Cardiac septum (tissue), 1 donor: ENCODE data around the gene HCFC1R1. TPM values are rescaled to one million over a fixed set of nuclear protein-coding genes. Genes with fewer than 3 reads are reported as not detected.
A peak's percentile ranks its signal among the peaks of the same experiment; 100 is the strongest.
"Not testable (repeated sequence)": the region's sequence is repeated elsewhere in the genome, so short reads cannot be mapped to it uniquely, and the experiment has no call there.

Source experiments
- DNase-seq: peaks from one replicate; pipeline ENCODE4 v3.0.0-alpha.2; 2020; ENCODE audit warnings: low spot score
- intact Hi-C: fragments of 100-400 bp; cut with DNase I; formaldehyde crosslinking; loops from one replicate; pipeline ENCODE4 v1.14.0; 2022
- total RNA-seq: library from RNA; stranded (reverse); fragmentation: NEBNext Ultra II Directional; extraction: Animal tissue kit (Norgen Biotek cat#: 25700); gene quantifications from one replicate; pipeline ENCODE4 v1.2.1, GENCODE V29; 2021
- donor health status: DM: no; HTN: no; CAD: no.

The HCFC1R1 gene
- total RNA-seq, 1 donor from 2014 or later = 41.3 TPM

DNA sequence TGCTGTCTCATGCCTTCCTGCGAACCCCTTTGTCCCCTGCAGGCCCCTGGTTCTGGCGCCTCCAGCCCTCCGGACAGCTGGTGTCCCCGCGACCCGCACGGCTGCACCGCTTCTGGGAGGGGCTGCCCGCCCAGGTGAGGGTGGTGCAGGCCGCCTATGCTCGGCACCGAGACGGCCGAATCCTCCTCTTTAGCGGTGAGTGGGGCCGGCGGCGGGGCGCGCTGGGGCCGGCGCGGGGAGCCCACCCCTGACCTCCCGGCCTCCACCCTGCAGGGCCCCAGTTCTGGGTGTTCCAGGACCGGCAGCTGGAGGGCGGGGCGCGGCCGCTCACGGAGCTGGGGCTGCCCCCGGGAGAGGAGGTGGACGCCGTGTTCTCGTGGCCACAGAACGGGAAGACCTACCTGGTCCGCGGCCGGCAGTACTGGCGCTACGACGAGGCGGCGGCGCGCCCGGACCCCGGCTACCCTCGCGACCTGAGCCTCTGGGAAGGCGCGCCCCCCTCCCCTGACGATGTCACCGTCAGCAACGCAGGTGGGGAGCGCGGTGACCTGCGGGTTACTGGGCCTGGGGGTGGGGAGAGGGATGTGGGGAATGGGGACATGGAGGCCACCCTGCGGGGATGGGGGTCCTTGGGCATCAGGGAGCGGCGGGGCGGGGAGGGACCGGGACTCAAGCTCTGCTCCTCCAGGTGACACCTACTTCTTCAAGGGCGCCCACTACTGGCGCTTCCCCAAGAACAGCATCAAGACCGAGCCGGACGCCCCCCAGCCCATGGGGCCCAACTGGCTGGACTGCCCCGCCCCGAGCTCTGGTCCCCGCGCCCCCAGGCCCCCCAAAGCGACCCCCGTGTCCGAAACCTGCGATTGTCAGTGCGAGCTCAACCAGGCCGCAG, 34.6 kb upstream of the HCFC1R1 start:
- intact Hi-C loops = loop anchor here (2.0 to 5.0 kb wide), 2 partner anchors 70 to 109 kb away; no protein-coding TSS in a partner anchor

DNA sequence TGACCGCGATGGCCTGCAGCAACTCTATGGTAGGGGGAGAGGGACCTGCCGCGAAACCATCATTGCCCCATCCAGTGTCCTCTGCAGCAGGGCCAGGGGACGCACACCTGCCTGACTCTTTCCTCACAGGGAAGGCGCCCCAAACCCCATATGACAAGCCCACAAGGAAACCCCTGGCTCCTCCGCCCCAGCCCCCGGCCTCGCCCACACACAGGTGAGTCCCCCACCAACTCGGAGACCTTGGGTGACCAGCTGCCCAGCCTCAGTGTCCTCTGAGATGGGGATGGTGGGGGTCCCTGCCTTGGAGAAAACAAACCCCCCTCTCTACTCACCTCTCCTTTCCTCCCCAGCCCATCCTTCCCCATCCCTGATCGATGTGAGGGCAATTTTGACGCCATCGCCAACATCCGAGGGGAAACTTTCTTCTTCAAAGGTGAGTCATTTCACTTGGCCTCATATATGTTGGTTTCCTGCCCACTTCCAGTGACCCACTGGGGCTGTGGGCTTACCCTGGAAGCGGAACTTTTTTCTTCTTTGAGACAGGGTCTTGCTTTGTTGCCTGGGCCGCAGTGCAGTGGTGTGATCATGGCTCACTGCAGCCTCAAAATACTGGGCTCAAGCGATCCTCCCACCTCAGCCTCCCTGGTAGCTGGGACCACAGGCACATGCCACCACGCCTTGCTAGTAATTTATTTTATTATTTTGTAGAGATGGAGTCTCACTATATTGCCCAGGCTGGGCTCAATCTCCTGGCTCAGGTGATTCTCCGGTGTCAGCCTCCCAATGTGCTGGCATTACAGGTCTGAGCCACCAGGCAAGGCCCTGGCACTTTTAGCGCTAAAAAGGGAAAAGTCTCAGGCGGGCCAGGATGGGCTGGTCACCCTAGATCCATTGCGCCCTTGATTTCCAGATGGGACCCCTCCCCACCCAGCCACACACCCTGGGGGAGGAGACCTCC, 33.7 kb upstream of the HCFC1R1 start:
- DNase-seq = no peak
- intact Hi-C loops = loop anchor here (2.0 to 5.0 kb wide), 2 partner anchors 71 to 110 kb away; no protein-coding TSS in a partner anchor

More for the DNA sequence above, 34.6 kb upstream of the HCFC1R1 start:
- DNase-seq = peak; percentile 86

DNA sequence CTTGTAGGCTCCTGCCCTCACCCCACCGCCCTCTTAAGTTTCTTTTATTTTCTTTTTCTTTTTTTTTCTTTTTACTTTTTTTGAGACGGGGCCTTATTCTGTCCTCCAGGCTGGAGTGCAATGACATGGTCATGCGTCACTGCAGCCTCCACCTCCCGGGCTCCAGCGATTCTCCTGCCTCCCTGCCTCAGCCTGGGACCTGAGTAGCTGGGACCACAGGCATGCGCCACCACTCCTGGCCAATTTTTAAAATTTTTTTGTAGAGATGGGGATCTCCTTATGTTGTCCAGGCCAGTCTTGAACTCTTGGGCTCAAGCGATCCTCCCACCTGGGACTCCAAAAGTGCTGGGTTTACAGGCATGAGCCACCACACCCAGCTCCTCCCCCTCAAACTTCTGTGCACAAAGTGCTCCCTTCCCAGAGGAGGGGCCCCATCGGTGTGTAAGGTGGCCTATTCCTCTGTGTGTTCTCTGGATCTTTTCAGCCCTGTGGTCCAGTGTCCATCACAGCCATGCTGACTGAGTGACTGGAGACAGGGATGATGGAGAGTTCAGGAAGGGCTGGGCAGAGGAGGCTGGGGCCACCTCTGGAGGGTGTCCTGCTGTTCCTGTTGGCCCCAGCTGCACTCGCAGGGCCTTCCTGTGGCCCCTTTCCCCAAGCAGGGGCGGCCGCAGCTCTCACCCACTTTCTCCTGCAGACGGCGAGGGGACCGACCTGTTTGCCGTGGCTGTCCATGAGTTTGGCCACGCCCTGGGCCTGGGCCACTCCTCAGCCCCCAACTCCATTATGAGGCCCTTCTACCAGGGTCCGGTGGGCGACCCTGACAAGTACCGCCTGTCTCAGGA, 32.8 kb upstream of the HCFC1R1 start:
- intact Hi-C loops = loop anchor here (5.0 kb wide), 1 partner anchor 111 kb away; no protein-coding TSS in a partner anchor
- DNase-seq = no peak

DNA sequence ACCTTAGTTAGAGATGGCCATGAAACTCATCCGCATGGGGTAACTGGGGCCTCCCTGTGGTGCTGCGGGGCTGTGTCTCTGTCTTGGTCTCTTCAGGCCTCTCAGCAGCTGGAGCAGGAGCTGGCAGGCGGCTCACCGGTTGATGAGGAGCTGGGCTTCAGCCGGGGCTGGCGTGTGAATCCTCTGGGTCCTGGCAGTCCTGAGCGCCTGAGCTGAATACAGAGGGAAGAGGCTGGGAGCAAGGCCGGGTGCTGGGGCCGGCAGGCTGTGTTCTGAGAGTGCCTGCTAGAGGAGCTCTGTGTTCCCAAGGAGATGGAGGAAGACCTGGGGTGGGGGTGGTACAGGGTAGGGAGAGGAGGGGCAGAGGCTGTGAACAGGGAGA, 32.0 kb upstream of the HCFC1R1 start:
- intact Hi-C loops = loop anchor here (5.0 kb wide), 1 partner anchor 112 kb away; no protein-coding TSS in a partner anchor
- DNase-seq = not testable (repeated sequence)

DNA sequence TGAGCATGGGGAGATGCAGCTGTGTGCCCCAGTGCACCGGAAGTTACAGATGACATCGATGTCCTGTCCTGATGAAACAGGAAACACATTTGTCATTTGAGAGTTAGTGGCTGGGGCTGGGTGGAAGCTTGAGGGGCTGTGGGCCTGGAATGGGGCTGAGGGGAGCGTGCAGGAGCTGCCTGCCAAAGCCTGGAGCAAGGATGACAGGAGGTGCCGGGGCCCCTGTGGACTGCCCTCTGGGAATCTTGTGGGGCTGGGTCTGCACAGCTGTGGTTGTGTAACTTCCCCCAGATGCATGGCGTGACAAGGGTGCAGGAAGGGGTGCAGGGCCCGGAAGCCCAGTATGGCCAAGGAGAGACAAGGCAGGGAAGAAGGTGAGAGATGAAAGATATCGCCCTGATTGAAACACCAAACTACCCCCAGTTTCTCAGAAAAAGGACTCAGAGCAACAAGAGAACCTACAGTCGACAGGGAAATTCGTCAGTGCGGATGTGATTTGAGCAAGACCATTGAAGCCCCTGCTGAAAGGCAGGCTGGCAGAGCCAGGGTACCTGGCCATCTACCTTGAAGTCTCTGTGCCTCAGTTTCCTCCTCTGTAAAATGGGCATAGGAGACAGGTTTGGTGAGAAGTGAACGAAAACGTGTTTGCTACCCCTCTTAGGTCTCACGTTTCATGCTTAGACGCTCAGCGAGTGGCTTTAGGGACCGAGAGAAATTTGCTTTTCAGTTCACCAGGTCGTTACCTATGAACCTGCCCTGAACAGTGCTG, 31.4 kb upstream of the HCFC1R1 start:
- DNase-seq = peak; percentile 86
- intact Hi-C loops = loop anchor here (5.0 kb wide), 1 partner anchor 112 kb away; no protein-coding TSS in a partner anchor

DNA sequence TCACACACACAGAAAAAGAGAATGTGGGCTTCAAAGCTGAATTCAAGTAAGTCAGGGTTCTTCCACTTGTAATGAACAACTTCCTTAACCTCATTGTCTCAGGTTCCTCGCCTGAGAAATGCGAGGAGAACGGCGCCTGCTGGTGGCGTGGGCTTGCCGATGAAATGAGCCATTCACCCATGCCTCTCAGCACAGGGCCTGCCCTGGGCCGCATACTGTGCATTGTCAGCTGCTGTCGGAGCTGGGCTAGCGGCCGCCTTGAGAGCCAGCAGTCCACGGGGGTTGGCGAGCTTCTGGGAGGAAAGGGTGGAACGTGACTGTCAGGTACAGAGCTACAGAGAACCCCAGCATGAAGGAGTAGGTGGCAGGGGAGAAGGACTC, 29.6 kb upstream of the HCFC1R1 start:
- DNase-seq, intact Hi-C loops: not testable (repeated sequence)

DNA sequence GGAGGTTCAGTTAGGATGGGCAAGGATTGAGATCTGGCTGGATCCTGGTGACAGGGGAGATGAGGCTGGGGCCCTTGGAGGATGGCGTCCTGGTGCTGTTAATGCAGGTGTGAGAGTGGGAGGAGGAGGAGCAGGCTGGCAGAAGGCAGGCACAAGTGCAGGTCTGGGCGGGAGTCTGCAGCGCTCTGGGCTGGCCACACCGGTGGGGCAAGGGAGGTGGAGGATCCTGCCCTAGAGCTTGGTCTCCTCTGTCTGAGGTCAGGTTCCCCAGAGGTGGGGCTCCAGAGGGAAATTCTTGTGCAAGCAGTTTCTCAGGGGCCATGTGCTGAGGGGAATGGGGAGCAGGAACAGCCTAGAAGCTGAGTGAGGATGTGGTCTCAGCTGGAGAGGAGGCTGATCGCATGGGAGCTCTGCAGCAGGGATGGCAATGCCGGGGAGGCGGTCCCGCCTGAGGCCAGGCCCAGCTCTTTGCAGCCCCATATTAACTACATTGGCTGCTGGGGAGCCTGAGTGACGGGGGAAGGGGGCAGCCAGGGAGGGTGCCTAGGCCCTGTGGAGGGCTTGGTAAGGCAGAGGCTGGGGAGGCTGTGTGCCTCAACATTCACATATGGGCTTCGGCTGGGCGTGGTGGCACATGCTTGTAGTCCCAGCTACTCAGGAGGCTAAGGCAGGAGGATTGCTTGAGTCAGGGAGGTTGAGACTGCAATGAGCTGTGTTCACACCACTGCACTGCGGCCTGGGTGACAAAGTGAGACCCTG, 29.0 kb upstream of the HCFC1R1 start:
- intact Hi-C loops, DNase-seq: not testable (repeated sequence)

DNA sequence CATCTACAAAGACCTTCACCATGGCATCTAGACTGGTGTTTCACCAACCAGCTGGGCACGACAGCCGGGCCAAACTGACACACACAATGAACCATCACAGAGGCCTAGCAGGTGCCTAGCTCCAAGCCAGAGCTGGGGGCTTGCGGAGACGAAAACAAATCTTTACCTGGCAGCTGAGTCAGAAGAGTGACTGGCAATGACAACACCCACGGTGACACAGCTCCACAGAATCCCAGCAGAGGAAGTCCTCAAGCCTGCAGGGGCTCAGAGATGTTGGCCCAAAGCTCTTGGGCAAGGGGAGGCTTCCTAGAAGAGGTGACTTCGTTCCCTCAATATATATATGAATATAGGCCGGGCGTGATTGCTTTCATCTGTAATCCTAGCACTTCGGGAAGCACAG, 27.8 kb upstream of the HCFC1R1 start:
- intact Hi-C loops = no loop called here
- no peak for DNase-seq

DNA sequence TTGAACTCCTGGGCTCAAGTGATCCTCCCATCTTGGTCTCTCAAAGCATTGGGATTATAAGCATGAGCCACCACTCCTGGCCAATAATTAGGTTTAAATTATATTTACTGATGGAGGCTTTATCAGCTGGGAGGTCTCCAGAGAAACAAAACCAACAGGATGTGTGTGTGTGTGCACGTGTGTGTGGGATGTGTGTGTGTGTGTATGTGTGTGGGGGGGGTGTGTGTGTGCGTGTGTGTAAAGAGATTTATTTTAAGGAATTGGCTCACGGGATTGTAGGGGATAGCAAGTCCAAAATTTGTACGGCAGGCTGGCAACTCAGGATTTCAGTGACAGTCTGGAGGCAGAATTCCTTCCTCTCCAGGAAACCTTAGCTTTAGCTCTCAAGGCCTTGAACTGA, 27.3 kb upstream of the HCFC1R1 start:
- intact Hi-C loops = no loop called here
- no peak for DNase-seq

DNA sequence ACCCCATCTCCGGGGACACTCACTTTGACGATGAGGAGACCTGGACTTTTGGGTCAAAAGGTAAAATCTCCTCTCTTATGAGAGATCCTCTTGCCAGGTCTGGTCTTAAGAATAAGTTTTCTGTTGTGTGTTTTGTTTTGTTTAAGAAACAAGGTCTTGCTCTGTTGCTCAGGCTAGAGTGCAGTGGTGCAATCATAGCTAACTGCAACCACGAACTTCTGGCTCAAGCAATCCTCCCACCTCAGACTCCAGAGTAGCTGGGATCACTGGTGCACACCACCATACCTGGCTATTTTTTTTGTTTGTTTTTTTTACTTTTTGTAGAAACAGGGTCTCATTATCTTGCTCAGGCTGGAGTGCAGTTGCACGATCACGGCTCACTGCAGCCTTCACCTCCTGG, 26.7 kb upstream of the HCFC1R1 start:
- DNase-seq = no peak
- intact Hi-C loops = no loop called here

DNA sequence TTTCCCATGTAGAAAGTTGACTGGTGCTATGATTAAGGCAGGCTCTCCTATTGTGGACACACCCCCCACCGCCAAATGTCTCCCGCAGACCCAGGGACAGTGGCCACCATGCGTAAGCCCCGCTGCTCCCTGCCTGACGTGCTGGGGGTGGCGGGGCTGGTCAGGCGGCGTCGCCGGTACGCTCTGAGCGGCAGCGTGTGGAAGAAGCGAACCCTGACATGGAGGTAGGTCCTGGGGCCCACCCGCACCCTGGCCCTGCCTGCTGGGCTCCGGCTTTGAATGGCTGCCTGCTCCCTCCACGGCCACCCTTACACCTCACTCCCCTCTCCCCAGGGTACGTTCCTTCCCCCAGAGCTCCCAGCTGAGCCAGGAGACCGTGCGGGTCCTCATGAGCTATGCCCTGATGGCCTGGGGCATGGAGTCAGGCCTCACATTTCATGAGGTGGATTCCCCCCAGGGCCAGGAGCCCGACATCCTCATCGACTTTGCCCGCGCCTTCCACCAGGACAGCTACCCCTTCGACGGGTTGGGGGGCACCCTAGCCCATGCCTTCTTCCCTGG, 26.3 kb upstream of the HCFC1R1 start:
- no peak for DNase-seq
- intact Hi-C loops = no loop called here

DNA sequence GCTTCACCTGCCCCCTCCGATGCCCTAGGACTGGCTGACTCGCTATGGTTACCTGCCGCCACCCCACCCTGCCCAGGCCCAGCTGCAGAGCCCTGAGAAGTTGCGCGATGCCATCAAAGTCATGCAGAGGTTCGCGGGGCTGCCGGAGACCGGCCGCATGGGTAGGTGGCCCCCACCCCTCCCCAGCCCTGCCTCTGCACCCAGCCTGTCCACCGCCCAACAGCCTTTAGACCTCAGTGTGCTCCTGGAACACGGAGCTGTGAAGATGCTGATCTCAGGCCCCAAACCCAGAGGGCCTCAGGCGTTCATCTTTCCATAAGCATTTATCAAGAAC, 23.6 kb upstream of the HCFC1R1 start:
- no peak for DNase-seq
- intact Hi-C loops = no loop called here

DNA sequence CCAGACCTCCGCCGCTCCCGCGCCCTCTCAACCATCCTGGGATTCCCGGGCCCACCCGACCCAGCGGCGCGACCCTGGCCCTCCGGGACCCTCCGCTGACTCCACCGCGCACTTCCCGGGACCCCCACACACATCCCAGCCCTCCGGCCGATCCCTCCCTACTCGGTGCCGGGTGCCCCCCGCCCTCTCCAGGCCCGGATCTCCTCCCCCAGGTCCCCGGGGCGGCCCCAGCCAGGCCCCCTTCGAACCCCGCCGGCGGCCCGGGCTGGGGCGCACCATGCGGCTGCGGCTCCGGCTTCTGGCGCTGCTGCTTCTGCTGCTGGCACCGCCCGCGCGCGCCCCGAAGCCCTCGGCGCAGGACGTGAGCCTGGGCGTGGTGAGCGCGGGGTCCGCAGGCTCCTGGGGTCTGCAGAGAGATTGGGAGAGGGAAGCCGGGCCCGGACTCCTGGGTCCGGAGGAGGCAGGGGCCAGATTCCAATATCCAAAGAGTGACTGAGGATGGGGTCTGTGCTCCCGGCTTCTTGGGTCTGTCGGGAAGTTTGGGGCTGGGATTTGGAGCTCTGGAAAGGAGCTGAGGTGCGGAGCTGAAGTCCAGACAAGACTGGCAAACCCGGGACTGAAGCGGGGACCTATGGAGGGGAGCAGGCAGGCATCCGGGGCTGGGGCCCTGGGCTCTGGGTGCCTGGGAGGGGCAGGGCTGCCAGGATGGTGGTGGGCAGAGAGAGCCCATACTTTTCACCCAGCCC, 23.1 kb upstream of the HCFC1R1 start:
- intact Hi-C loops = no loop called here
- DNase-seq = no peak

DNA sequence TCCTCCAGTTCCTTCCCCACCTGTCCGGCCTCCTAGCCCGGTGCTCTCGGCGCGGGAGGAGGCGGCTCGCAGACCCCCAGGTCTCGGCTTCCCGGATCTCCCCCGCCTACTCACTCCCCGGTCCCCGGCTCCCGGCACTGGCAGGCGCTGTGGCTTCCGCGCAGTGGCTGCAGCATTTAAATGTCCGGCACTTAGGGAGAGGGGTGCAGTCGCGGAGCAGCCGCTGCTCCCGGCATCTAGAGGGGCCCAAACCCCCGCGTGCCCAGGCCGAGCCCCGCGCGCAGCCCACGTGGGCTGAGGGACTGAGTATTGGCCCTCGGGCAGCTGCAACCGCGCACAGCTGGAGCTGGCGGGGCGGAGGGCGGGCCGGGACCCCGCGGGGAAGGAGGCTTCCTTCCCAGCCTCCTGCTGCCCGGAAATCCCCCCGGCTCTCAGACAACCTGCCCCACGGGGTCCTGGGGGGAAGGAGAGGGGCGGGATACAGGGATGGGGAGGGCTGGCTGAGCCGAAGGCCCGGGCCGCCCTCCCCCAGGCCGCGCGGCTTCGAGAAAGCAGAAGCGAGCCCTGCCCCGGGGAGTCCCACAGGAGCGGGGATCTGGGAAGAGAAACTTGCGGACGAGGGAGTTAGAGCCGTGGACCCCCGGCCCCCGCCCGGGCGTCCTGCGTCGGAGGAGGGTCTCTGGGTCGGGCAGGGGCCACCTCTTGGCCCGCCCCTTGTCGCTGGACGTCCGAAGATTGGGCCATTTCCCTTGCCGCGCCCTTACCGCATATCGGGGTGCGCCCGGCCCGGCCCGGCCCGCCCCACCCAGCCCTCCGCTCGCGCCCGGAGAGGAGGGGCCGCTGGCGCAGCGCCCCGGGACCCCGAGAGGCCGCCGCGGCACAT, 22.3 kb upstream of the HCFC1R1 start, which contains the start of gene MMP25:
Gene MMP25, plus strand, starts transcription at position 804 of the 883 bp plus-strand sequence. CDS start 357 bp downstream, outside the sequence.
- peak; percentile 85 for DNase-seq
- intact Hi-C loops = no loop called here

DNA sequence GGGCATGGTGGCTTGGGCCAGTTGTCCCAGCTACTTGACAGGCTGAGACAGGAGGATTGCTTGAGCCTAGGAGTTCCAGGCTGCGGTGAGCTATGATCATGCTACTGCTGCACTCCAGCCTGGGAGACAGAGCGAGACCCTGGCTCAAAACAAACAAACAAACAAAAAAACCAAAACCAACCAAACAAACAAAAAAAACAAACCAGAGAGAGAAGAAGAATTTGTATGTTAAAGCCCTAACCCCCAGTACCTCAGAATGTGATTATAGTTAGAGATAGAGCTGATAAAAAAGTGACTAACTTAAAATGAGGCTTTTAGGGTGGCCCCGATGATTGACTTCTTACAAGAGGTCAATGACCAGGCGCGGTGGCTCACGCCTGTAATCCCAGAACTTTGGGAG, 21.0 kb upstream of the HCFC1R1 start:
- intact Hi-C loops = no loop called here
- no peak for DNase-seq

DNA sequence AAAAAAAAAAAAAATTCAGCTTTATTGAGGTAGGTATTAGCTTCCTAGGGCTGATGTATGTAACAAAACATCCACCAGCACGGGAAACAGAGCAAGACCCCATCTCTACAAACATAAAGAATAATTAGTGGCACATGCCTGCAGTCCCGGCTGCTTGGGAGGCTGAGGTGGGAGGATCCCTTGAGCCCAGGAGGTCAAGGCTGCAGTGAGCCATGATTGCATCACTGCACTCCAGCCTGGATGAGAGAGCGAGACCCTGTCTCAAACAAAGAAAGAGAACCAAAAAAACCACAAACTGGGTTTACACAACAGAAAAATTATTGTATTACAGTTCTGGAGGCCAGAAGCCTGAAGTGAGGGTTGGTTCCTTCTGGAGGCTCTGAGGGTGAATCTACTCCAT, 18.6 kb upstream of the HCFC1R1 start:
- DNase-seq = no peak
- intact Hi-C loops = no loop called here
